ENCODE results near the gene TTLL8. TPM values are rescaled to one million over a fixed set of nuclear protein-coding genes. Genes with fewer than 3 reads are reported as not detected.

TTLL8 gene
- total and polyA plus RNA-seq, 2 of the 8 experiments (the other 6 are each of a cell fraction or from before 2014, with no cell fraction given) = not detected

- TF ChIP-seq CHD7 (IDR thresholded peaks at IDR 0.05; ENCODE audit: insufficient replicate concordance, low read length) (no peak), JUN (IDR thresholded peaks at IDR 0.05; ENCODE audit: low read depth, low read length) (no peak), GTF2F1 (IDR thresholded peaks at IDR 0.05; ENCODE audit: borderline replicate concordance, low read depth, low read length) (no peak), SIX5 (IDR thresholded peaks at IDR 0.05; ENCODE audit: low read depth, low read length) (no peak), E2F6 (IDR thresholded peaks at IDR 0.05) (no peak), RXRA (IDR thresholded peaks at IDR 0.05; ENCODE audit: insufficient read depth, low read depth, low read length) (no peak)
- TF ChIP-seq, protein P1, sequence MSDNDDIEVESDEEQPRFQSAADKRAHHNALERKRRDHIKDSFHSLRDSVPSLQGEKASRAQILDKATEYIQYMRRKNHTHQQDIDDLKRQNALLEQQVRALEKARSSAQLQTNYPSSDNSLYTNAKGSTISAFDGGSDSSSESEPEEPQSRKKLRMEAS (IDR thresholded peaks at IDR 0.05) = no peak
Observed at GRCh38 chr22:49972163-49973017, 85.7 kb downstream of the TTLL8 start (continued).

Measured in H1 (cell line).